Measurements from ENCODE around the gene MED20.

The MED20 gene

DNA sequence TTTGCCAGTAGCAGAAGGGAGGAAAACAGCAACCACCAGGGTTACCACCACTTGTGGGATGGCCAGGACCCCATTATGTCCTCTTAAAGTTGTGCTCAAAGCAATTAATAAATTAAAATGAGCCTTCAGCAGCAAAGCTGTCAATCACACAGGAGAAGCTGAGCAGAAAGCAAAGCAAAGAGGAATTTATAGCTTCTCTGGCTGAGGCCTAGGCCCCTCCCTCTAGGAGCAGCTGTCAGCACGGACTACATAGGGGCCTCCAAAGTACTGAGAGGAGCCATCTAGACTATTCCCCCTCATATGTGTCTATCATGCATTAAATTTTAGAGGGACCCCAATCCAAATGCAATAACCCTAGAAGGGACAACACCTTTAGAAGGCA is 14.2 kb upstream of the MED20 start:
- H3K36me3 Mint-ChIP-seq = peaks cover 33% of the 10 kb centered on the region
- H3K27ac Mint-ChIP-seq = peak overlapping the region; percentile 61
- H3K4me3 Mint-ChIP-seq = peak overlapping the region; percentile 11
- no peaks in the 10 kb centered on the region for H3K27me3 Mint-ChIP-seq
- peaks cover 60% of the 10 kb centered on the region for H3K4me1 Mint-ChIP-seq
- no peaks in the 10 kb centered on the region for H3K9me3 Mint-ChIP-seq

DNA sequence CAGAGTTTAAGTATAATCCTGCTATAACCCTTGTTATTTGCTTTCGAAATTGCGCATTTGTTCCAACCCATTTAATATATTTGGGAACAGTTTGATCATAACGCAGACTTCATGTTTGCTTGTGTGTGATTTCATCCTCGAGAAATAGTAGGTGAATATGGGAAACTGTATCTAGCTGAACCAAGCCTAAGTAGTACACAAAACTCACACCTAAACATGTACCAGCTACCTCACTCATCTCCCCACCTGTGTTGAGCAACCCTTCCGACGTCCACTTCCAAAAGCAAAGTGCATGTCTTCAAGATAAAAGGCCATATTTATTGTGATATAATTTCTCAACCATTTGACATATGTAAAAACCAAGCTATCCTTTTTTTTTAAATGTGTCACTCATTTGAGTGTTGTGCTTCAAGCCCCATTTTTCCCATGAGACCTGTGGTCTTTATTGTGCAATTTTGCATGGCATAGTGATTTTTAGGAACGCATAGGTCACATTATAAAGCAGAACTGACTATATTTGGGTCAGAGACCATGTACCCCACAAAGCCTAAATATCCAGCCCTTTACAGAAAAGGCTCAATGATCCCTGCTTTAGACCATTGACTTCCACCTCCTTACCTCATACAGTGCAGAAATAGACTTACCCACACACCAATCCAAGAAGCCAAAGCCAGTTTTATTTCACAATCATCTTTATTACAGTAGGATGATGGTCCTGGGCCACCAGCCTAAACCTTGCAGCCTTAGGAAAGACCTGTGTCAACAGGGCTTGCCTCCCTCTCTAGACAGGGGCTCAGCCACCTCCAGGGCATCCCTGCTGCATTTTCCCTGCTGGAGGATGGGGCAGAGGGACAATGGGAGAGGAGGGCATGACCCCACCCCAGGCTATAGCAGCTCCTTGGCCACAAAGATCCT is 13.6 kb upstream of the MED20 start:
- Mint-ChIP-seq H3K9me3 (no peaks in the 10 kb centered on the region), H3K4me3 (peak overlapping the region; percentile 6), H3K4me1 (peaks cover 55% of the 10 kb centered on the region), H3K27ac (peak overlapping the region; percentile 61), H3K36me3 (peaks cover 28% of the 10 kb centered on the region), H3K27me3 (no peaks in the 10 kb centered on the region)

DNA sequence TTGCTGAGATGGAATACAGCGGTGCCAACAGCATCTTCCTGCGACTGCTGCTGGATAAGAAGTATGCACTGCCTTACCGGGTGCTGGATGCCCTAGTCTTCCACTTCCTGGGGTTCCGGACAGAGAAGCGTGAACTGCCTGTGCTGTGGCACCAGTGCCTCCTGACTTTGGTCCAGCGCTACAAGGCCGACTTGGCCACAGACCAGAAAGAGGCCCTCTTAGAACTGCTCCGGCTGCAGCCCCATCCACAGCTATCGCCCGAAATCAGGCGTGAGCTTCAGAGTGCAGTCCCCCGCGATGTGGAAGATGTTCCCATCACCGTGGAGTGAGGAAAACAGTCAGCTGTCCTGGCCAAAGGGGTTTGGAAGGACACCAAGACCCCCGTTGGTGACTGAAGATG is 11.4 kb upstream of the MED20 start:
- Mint-ChIP-seq H3K4me3 (no peak overlapping the region), H3K27me3 (no peaks in the 10 kb centered on the region), H3K9me3 (no peaks in the 10 kb centered on the region), H3K36me3 (peaks cover 20% of the 10 kb centered on the region), H3K4me1 (peaks cover 43% of the 10 kb centered on the region), H3K27ac (peak overlapping the region; percentile 93)

DNA sequence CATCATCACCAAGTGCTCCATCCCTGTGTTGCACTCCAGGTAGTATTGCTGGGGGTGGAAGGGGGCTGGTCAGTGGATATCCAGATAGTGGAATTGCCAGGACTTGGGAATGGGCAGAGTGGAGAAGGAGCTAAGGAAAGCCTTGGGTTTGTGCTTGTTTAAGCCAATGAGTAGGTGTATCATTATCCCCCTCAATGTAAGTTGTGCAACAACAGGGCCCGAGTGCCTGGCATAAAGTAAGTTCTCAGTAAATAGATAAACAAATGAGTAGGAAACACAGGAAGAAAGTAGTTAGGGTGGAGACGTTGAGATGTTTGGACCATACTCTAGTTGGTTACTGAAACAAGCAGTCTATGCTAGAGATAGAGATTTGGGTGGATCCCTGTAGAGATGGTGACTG is 10.9 kb upstream of the MED20 start:
- Mint-ChIP-seq H3K4me1 (peaks cover 37% of the 10 kb centered on the region), H3K4me3 (no peak overlapping the region), H3K36me3 (peaks cover 17% of the 10 kb centered on the region), H3K27ac (peak overlapping the region; percentile 20), H3K27me3 (no peaks in the 10 kb centered on the region), H3K9me3 (no peaks in the 10 kb centered on the region)

DNA sequence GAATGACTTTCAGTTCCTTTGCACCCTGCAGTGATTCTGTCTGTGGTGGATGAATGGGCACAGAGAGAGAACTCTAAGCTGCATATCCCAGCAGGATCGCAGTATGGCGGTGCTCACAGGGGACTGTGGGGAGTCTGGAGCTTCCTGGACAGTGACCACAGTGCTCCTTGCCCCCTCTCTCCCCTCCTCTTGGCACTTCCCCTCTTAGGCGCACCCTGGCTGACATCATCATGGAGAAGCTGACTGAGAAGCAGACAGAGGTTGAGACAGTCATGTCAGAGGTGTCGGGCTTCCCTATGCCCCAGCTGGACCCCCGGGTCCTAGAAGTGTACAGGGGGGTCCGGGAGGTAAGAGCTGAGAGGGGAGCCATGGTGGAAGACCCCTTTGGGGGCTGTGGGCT is 9.0 kb upstream of the MED20 start:
- Mint-ChIP-seq H3K36me3 (peaks cover 16% of the 10 kb centered on the region), H3K9me3 (no peaks in the 10 kb centered on the region), H3K27me3 (no peaks in the 10 kb centered on the region), H3K27ac (no peak overlapping the region), H3K4me3 (no peak overlapping the region), H3K4me1 (peaks cover 26% of the 10 kb centered on the region)

DNA sequence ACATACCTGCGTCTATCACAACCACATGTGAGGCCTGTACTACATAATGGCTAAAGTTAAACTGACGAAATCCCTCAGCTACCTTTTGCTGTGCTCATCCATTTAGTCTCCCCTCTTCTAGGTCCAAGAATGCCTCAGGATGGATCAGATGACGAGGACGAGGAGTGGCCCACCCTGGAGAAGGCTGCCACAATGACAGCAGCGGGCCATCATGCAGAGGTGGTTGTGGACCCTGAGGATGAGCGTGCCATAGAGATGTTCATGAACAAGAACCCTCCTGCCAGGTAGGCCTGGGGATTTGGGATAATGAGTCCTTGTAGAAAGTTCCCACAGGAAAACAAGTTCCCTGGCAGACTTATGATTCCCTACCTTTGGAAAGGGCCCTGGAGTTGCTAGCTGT is 6.3 kb upstream of the MED20 start:
- Mint-ChIP-seq H3K4me1 (peaks cover 37% of the 10 kb centered on the region), H3K36me3 (peaks cover 25% of the 10 kb centered on the region), H3K27ac (peak overlapping the region; percentile 59), H3K4me3 (no peak overlapping the region), H3K9me3 (no peaks in the 10 kb centered on the region), H3K27me3 (no peaks in the 10 kb centered on the region)

DNA sequence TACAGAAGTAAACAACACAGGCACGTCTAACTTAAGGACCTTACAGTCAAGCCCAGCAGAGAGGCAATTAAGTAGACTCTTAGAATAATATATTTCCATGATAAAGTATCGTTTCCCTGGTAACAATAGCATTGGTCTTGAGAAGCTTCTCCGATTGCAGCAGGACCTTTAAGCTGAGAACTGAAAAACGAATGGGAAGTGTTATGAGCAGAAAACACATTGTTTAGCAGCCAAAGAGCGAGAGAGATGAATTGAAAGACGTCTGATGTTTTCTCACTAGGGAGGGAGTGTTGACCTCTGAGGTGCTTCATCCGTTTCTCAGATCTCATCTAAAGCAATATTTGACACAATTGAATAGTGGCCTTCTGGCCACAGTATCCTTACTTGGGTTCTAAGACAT is 1.2 kb upstream of the MED20 start:
- Mint-ChIP-seq H3K9me3 (no peaks in the 10 kb centered on the region), H3K36me3 (peaks cover 22% of the 10 kb centered on the region), H3K27ac (peak overlapping the region; percentile 100), H3K4me3 (peak overlapping the region; percentile 100), H3K4me1 (peaks cover 50% of the 10 kb centered on the region), H3K27me3 (no peaks in the 10 kb centered on the region)

DNA sequence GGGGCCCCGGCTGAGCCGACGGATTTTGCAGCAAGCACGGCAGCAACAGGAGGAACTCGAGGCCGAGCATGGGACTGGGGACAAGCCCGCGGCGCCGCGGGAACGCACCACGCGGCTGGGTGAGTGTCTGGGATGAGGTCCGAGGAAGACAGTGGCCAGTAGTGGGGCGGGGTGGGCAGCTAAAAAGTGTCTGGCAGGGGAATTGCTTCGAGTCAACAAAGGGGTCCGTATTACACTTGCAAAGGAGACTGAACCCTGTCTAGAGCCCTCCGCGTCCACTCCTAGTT is 716 bp upstream of the MED20 start:
- Mint-ChIP-seq H3K9me3 (no peaks in the 10 kb centered on the region), H3K4me1 (peaks cover 50% of the 10 kb centered on the region), H3K27ac (peak overlapping the region; percentile 100), H3K27me3 (no peaks in the 10 kb centered on the region), H3K36me3 (peaks cover 22% of the 10 kb centered on the region), H3K4me3 (peak overlapping the region; percentile 100)

DNA sequence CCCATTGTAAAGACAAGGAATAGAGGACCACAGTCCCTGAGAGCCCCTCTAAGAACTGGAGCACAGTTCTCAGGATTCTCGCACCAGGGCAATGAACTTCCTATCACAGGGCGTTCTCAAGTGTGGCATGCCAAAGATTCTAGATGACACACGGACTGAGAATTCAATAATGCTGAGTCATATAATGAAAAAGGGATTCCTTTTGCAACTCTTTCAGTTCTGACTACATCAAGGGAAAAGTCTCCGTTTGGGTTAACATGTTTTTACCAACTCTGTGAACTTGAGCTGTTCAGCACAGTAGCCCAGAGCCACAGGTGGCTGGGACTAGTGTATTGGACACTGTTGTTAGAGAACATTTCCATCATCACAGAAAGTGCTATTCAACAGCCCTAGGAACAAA is 3.4 kb downstream of the MED20 start:
- Mint-ChIP-seq H3K27ac (no peak overlapping the region), H3K4me1 (peaks cover 37% of the 10 kb centered on the region), H3K36me3 (peaks cover 13% of the 10 kb centered on the region), H3K9me3 (no peaks in the 10 kb centered on the region), H3K4me3 (no peak overlapping the region), H3K27me3 (no peaks in the 10 kb centered on the region)

DNA sequence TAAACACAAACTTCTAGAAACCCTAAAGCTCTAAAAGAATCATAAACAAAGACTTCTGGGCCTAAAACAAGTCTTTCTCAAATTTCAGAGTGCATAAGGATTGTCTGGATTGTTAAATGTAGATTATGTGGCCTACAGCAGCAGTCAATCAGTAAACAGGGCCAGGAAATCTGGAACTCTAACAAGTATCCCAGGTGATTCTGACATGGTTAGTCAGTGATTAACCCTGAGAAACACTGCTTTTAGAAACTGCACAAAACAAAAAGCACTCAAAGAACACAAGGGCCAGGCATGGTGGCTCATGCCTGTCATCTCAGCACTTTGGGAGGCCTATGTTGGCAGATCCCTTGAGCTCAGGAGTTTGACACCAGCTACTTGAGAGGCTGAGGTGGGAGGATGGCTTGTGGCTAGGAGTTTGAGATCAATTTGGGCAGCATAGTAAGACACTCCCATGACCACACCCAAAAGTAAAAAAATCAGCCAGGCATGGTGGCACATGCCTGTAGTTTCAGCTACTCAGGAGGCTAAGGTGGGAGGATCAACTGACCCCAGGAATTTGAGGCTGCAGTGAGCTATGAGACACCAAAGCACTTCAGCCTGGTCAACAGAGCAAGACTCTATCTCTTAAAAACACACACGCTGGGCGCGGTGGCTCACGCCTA is 5.9 kb downstream of the MED20 start:
- Mint-ChIP-seq H3K27me3 (no peaks in the 10 kb centered on the region), H3K4me1 (peaks cover 24% of the 10 kb centered on the region), H3K27ac (no peak overlapping the region), H3K36me3 (peaks cover 13% of the 10 kb centered on the region), H3K9me3 (no peaks in the 10 kb centered on the region), H3K4me3 (no peak overlapping the region)

DNA sequence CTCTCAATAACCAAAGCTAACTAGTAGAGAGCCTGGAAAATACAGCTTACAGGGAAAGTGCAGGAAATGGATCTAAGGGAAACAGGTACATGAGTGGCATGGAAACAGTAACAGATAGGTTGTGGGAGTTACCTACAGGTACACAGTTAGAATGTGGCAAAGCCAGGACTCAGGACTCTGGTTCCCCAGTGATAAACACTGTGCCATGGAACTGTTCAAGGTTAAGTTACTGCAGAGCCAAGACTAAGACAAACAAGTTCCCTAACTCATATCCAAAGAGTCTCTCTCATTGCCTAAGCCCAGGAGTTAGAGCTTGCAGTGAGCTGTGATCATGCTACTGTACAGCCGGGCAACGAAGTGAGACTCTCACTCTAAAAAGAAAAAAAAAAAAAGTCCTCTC is 6.6 kb downstream of the MED20 start:
- H3K27me3 Mint-ChIP-seq = no peaks in the 10 kb centered on the region
- no peaks in the 10 kb centered on the region for H3K9me3 Mint-ChIP-seq
- H3K27ac Mint-ChIP-seq = no peak overlapping the region
- H3K4me1 Mint-ChIP-seq = peaks cover 19% of the 10 kb centered on the region
- H3K4me3 Mint-ChIP-seq = no peak overlapping the region
- H3K36me3 Mint-ChIP-seq = peaks cover 13% of the 10 kb centered on the region

DNA sequence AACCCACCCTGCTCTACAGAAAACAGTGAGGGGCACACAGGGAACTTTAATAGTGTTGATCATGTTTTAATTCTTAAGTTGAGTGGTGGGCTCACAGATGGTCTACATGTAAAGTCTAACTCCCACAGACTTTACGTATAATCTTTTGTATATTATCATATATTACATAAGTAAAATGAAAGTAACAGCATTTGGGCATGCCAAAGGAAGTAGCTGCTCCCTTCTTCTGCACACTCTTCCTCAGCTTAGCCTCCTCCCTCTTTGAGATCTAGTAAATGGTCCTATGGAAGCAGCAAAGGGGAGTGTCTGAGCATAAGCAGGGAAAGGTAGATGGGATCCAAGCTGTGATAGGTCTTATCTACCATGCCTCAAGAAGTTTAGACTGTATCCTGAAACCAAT is 11.2 kb downstream of the MED20 start:
- peaks cover 21% of the 10 kb centered on the region for H3K4me1 Mint-ChIP-seq
- no peak overlapping the region for H3K4me3 Mint-ChIP-seq
- H3K27ac Mint-ChIP-seq = no peak overlapping the region
- H3K27me3 Mint-ChIP-seq = no peaks in the 10 kb centered on the region
- H3K36me3 Mint-ChIP-seq = peaks cover 20% of the 10 kb centered on the region
- no peaks in the 10 kb centered on the region for H3K9me3 Mint-ChIP-seq

DNA sequence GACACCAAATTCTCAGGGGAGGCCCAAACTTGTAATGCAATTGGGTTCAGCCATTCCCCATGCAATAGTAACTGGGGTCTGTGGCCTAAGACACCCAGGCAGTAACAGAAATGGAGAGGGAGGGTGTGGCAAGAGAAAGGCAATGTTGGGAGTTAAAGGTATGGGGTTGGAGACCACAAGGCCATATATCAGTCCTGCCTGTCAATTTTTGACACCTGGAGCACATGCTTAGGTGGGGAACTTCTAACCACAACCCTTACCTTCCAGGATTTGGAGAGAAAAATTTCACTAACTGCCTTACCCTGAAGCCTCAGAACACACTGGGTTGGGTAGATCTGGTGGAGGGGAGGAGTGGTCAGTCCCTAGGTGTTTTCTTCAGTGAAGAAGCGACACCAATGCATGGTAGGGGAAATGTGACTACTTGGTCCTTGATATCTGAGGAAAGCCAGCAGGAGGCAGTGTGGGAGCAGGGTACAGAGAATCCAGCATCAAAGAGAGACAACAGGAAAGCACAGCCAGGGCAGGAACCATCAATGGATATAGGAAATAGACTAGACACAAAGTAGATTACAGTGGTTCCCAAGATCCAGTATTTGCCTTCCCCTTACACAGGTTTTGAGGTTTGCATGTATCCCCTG is 18.9 kb downstream of the MED20 start:
- H3K36me3 Mint-ChIP-seq = no peaks in the 10 kb centered on the region
- no peak overlapping the region for H3K4me3 Mint-ChIP-seq
- H3K27me3 Mint-ChIP-seq = no peaks in the 10 kb centered on the region
- H3K9me3 Mint-ChIP-seq = no peaks in the 10 kb centered on the region
- peaks cover 18% of the 10 kb centered on the region for H3K4me1 Mint-ChIP-seq
- H3K27ac Mint-ChIP-seq = no peak overlapping the region

DNA sequence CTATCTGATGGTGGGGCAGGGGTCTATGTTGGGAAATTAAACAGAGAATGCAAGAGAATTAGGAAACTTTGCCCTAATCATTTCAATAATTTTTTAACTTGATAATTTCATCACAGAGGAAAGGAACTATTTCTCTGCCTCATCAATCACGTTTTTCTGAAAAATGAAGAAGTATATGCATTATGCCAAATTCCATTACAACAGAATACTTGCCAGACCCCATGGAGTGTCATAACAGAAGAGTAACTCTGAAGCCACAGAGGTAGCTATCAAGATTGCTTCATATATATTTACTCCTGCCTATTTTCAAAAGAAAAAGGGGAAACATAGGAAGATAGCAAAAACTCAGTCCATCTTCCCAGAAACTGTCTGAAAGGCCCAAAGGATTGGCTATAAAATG is 20.1 kb downstream of the MED20 start:
- Mint-ChIP-seq H3K4me1 (peaks cover 26% of the 10 kb centered on the region), H3K27ac (no peak overlapping the region), H3K9me3 (no peaks in the 10 kb centered on the region)

DNA sequence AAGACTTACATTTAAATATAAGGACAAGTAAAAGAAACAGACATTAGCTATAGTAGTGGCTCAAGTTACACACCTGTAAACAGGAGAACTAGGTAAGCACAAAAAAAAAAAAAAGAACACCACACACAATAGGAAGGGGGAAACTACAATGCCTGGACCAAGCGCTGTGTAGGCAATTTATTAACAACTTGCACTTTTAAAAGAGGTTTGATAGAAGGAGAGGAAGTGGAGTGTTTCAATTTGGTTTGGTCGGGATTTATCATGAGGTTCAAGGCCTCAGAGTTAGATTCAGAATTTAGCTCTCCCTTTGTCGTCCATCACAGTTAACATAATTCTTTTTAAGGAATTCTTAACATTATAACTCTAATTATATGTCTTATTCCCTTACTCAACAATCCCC is 24.7 kb downstream of the MED20 start:
- no peaks in the 10 kb centered on the region for H3K9me3 Mint-ChIP-seq
- no peak overlapping the region for H3K4me3 Mint-ChIP-seq
- no peaks in the 10 kb centered on the region for H3K27me3 Mint-ChIP-seq
- peaks cover 12% of the 10 kb centered on the region for H3K4me1 Mint-ChIP-seq
- H3K36me3 Mint-ChIP-seq = no peaks in the 10 kb centered on the region
- H3K27ac Mint-ChIP-seq = no peak overlapping the region

More for the DNA sequence above, 20.1 kb downstream of the MED20 start:
- Mint-ChIP-seq H3K4me3 (no peak overlapping the region), H3K27me3 (no peaks in the 10 kb centered on the region), H3K36me3 (no peaks in the 10 kb centered on the region)
